ENCODE results near the gene FBXO21.

- no peak for TF ChIP-seq CTCF (conservative IDR thresholded peaks at IDR 0.05 in 1 of 2, IDR thresholded peaks at IDR 0.05 in 1 of 2; ENCODE audit: low read depth in 1 of 2, low read length in 2 of 2)
- no peak for TF ChIP-seq EZH2 (IDR thresholded peaks at IDR 0.05; ENCODE audit: low read length, missing control alignments)
These were observed 18.1 kb downstream of the FBXO21 start for GRCh38 chr12:117172168-117172567.
